ENCODE results near the gene RARS2. TPM values are rescaled to one million over a fixed set of nuclear protein-coding genes. Genes with fewer than 3 reads are reported as not detected.

Gene RARS2
- total and polyA plus RNA-seq, 2 of the 8 experiments (the other 6 are each of a cell fraction or from before 2014, with no cell fraction given) = 10.2 to 40.5 TPM

DNA sequence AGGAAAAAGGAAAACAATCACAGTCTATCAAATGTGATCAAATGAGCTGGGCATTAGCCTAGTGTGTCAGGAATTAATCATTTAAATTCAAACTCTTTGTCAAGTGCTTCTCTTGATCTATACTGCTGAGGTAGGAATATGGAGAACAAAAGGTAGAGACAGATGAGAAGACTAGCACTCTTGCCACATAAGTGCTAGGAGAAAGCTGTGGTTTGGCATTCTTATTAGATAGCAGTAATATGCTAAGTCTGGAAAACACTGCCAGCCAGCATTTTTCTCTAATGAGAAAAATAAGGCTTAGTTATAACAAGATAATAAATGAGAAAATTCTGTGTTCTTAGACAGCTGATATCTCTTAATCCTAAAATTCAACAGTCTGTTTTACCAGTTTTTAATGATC is 39.1 kb upstream of the RARS2 start:
- Histone ChIP-seq H4K8ac (ENCODE audit: extremely low read depth, insufficient read depth, low read length) (no peak overlapping the region), H3K4me3 (ENCODE audit: extremely low read depth in 1 of 4, insufficient read depth in 2 of 4, low read depth in 3 of 4, low read length in 4 of 4) (no peak overlapping the region), H4K91ac (replicated peaks; ENCODE audit: insufficient read length, low read length) (no peak overlapping the region), H3K27ac (ENCODE audit: low read depth, low read length) (no peak overlapping the region), H2BK20ac (ENCODE audit: low read length) (no peak overlapping the region), H2AFZ (ENCODE audit: low read length) (no peak overlapping the region), H2BK5ac (ENCODE audit: low read depth, low read length) (no peak overlapping the region), H3K14ac (ENCODE audit: insufficient read length) (no peak overlapping the region), H3K4me2 (ENCODE audit: insufficient read depth in 1 of 2, low read depth in 2 of 2, low read length in 2 of 2) (no peak overlapping the region), H2AK5ac (ENCODE audit: low read depth, low read length) (no peak overlapping the region), H2BK12ac (ENCODE audit: low read depth, low read length) (no peak overlapping the region), H3K9me3 (ENCODE audit: insufficient read depth in 2 of 2, low read depth in 1 of 2, low read length in 1 of 2) (no peaks in the 10 kb centered on the region), H3K4me1 (replicated peaks in 1 of 4; ENCODE audit: control insufficient read depth in 3 of 4, insufficient read depth in 4 of 4, low read length in 3 of 4) (no peaks in the 10 kb centered on the region), H3K56ac (replicated peaks; ENCODE audit: insufficient read length, low read depth, low read length) (no peak overlapping the region), H3K9ac (replicated peaks in 1 of 4; ENCODE audit: extremely low read depth in 1 of 4, low read depth in 3 of 4, low read length in 3 of 4) (no peak overlapping the region), H3K27me3 (replicated peaks in 1 of 4; ENCODE audit: control insufficient read depth in 3 of 4, extremely low read depth in 1 of 4, insufficient read depth in 3 of 4, low read length in 3 of 4) (no peaks in the 10 kb centered on the region), H3K36me3 (ENCODE audit: control insufficient read depth in 2 of 4, insufficient read depth in 4 of 4, low read length in 3 of 4) (peaks cover 0 to 25% (median 2%) of the 10 kb centered on the region in 4 experiments; a peak in 4 of 8 replicates), H3K23me2 (ENCODE audit: low read depth, low read length) (no peaks in the 10 kb centered on the region), H3K4ac (replicated peaks; ENCODE audit: insufficient read length, low read depth, low read length) (no peak overlapping the region), H2BK120ac (replicated peaks; ENCODE audit: low read depth, low read length) (no peak overlapping the region), H3K79me2 (ENCODE audit: control insufficient read depth in 1 of 2, insufficient read depth in 2 of 2, low read length in 2 of 2) (no peaks in the 10 kb centered on the region), H3K79me1 (ENCODE audit: low read depth, low read length) (no peaks in the 10 kb centered on the region), H3K18ac (ENCODE audit: extremely low read depth, low read length) (no peak overlapping the region), H4K20me1 (replicated peaks in 1 of 2; ENCODE audit: control insufficient read depth in 1 of 2, insufficient read depth in 2 of 2, low read length in 2 of 2) (peaks cover 0 to 1% of the 10 kb centered on the region in 2 experiments), H2BK15ac (ENCODE audit: low read length) (no peak overlapping the region), H4K5ac (ENCODE audit: insufficient read length, low read depth, low read length) (no peak overlapping the region), H3K23ac (ENCODE audit: insufficient read length) (no peak overlapping the region)
- no peak for DNase-seq (ENCODE audit: low read depth in 1 of 2, low spot score in 2 of 2)
- no peak for FAIRE-seq
- ChIA-PET CTCF (ENCODE audit: partially characterized antibody) (interaction anchor here (0.6 to 0.7 kb wide), 2 partner anchors 477 to 536 kb away, joined by 3 read pairs; no protein-coding TSS in a partner anchor), POLR2A (ENCODE audit: partially characterized antibody) (interaction anchor here (1.2 to 1.6 kb wide), 2 partner anchors 10 to 12 kb away, joined by 4 to 5 read pairs; no protein-coding TSS in a partner anchor)
- TF ChIP-seq POLR2A (IDR thresholded peaks at IDR 0.05; ENCODE audit: control extremely low read depth in 1 of 2, low read depth in 2 of 2, low read length in 2 of 2) (no peak), CHD1 (IDR thresholded peaks at IDR 0.05; ENCODE audit: low read depth, low read length) (no peak), CTBP2 (IDR thresholded peaks at IDR 0.05; ENCODE audit: borderline replicate concordance, insufficient read depth, insufficient read length, low read length) (no peak), SP1 (IDR thresholded peaks at IDR 0.05; ENCODE audit: low read depth, low read length) (no peak), JUND (IDR thresholded peaks at IDR 0.05; ENCODE audit: low read length) (no peak), SRF (IDR thresholded peaks at IDR 0.05; ENCODE audit: low read depth, low read length) (no peak), CEBPB (IDR thresholded peaks at IDR 0.05; ENCODE audit: low read depth, low read length) (no peak), FOSL1 (IDR thresholded peaks at IDR 0.05; ENCODE audit: insufficient read depth, low read depth, low read length) (no peak), TAF1 (IDR thresholded peaks at IDR 0.05; ENCODE audit: low read depth, low read length) (no peak), BCL11A (IDR thresholded peaks at IDR 0.05; ENCODE audit: low read depth in 2 of 2, low read length in 2 of 2) (no peak), SUZ12 (IDR thresholded peaks at IDR 0.05; ENCODE audit: low read length) (no peak)
- TF ChIP-seq, protein P1, sequence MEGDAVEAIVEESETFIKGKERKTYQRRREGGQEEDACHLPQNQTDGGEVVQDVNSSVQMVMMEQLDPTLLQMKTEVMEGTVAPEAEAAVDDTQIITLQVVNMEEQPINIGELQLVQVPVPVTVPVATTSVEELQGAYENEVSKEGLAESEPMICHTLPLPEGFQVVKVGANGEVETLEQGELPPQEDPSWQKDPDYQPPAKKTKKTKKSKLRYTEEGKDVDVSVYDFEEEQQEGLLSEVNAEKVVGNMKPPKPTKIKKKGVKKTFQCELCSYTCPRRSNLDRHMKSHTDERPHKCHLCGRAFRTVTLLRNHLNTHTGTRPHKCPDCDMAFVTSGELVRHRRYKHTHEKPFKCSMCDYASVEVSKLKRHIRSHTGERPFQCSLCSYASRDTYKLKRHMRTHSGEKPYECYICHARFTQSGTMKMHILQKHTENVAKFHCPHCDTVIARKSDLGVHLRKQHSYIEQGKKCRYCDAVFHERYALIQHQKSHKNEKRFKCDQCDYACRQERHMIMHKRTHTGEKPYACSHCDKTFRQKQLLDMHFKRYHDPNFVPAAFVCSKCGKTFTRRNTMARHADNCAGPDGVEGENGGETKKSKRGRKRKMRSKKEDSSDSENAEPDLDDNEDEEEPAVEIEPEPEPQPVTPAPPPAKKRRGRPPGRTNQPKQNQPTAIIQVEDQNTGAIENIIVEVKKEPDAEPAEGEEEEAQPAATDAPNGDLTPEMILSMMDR (IDR thresholded peaks at IDR 0.05; ENCODE audit: control extremely low read depth in 1 of 3, insufficient read depth in 1 of 3, low read depth in 1 of 3, low read length in 3 of 3) = no peak
- TF ChIP-seq, protein P2, sequence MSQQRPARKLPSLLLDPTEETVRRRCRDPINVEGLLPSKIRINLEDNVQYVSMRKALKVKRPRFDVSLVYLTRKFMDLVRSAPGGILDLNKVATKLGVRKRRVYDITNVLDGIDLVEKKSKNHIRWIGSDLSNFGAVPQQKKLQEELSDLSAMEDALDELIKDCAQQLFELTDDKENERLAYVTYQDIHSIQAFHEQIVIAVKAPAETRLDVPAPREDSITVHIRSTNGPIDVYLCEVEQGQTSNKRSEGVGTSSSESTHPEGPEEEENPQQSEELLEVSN (IDR thresholded peaks at IDR 0.05) = no peak

Measured in H1 (cell line).